Panc1 (cell line): Measurements from ENCODE around the gene SPATA21. TPM values are rescaled to one million over a fixed set of nuclear protein-coding genes. Genes with fewer than 3 reads are reported as not detected.

ENCODE experiments used
- ATAC-seq: fragments of 200-7000 bp; cut with Tn5 transposase; 2 replicates; pipeline ENCODE4 v1.9.1; 2020; ENCODE audit warnings: mild to moderate bottlenecking, moderate library complexity
- BruUV-seq: library from RNA; stranded (reverse); fragments of 400-500 nt; replicated peaks from 2 replicates; lab custom pipeline; 2021; lab: Mats Ljungman, UMichigan
- CTCF ChIA-PET: fragments of 300-600 bp; sonication (Branson Sonifier 250); formaldehyde crosslinking; loops from one replicate; lab custom pipeline; 2022; ENCODE audit warnings: antibody characterized with exemption; lab: Charles Lee
- POLR2A ChIA-PET: fragments of 300-600 bp; sonication (Branson Sonifier 250); formaldehyde crosslinking; loops from one replicate; lab custom pipeline; 2022; ENCODE audit warnings: antibody characterized with exemption; lab: Charles Lee
- DNase-seq: peaks from one replicate; pipeline ENCODE4 v3.0.0-alpha.2; 2010; ENCODE audit warnings: low read depth, low spot score
- H3K27ac ChIP-seq: 2 replicates; pipeline ENCODE4 v1.5.1; 2011; ENCODE audit warnings: mild to moderate bottlenecking, low read length, inconsistent platforms
- H3K27me3 ChIP-seq: fragments of 200-500 bp; sonication (Bioruptor generic); 2 replicates; pipeline ENCODE4 v1.6.0; 2014; ENCODE audit warnings: low read length, inconsistent platforms; ENCODE audit not compliant: control insufficient read depth, insufficient read depth
- H3K36me3 ChIP-seq: fragments of 200-500 bp; sonication (Bioruptor generic); 2 replicates; pipeline ENCODE4 v1.5.1; 2014; ENCODE audit warnings: inconsistent platforms, mild to moderate bottlenecking, low read length, moderate library complexity; ENCODE audit not compliant: control insufficient read depth, insufficient read depth
- H3K4me1 ChIP-seq: 2 replicates; pipeline ENCODE4 v1.5.1; 2011; ENCODE audit warnings: inconsistent platforms, mild to moderate bottlenecking, low read length, moderate library complexity; ENCODE audit not compliant: control insufficient read depth, insufficient read depth
- H3K4me3 ChIP-seq, 2 experiments: 2 replicates each; pipeline ENCODE4 v1.5.1; 2011 to 2012; ENCODE audit warnings: low read depth in 2 of 2, low read length in 2 of 2, mild to moderate bottlenecking in 2 of 2, inconsistent platforms in 1 of 2, moderate library complexity in 1 of 2
- H3K9me3 ChIP-seq: fragments of 200-500 bp; sonication (Bioruptor generic); 2 replicates; pipeline ENCODE4 v1.5.1; 2014; ENCODE audit warnings: low read depth, mild to moderate bottlenecking, inconsistent platforms, low read length, moderate library complexity; ENCODE audit not compliant: control insufficient read depth, insufficient read depth
- CTCF ChIP-seq: fragments of 450-650 bp; IDR thresholded peaks from 2 replicates; pipeline ENCODE4 v1.5.1; 2017; ENCODE audit warnings: mild to moderate bottlenecking
- POLR2AphosphoS5 ChIP-seq: IDR thresholded peaks from 2 replicates; pipeline ENCODE4 v1.6.1; 2012; ENCODE audit warnings: mild to moderate bottlenecking, low read depth, low read length, moderate library complexity
- SIN3A ChIP-seq: IDR thresholded peaks from 2 replicates; pipeline ENCODE4 v1.6.1; 2012; ENCODE audit warnings: low read depth, mild to moderate bottlenecking, low read length, moderate library complexity, borderline replicate concordance; ENCODE audit not compliant: insufficient read depth
- TCF7L2 ChIP-seq: IDR thresholded peaks from 2 replicates; pipeline ENCODE4 v1.6.1; 2011; ENCODE audit warnings: mild to moderate bottlenecking, low read depth, low read length, inconsistent platforms
- in situ Hi-C: cut with HindIII; loops from 2 replicates; pipeline ENCODE4 v1.10.0; 2016; ENCODE audit warnings: low sequenced_read_pairs, low pct_unique_long_range_greater_than_20kb
- intact Hi-C: fragments of 100-400 bp; cut with micrococcal nuclease; formaldehyde crosslinking; loops from one replicate; pipeline ENCODE4 v1.10.0; 2022; ENCODE audit not compliant: unreplicated experiment
- total RNA-seq: library from RNA; stranded (reverse); gene quantifications from one replicate; pipeline ENCODE4 v1.2.1, GENCODE V29; 2021; ENCODE audit not compliant: unreplicated experiment
- TF ChIP-seq, protein P1 (sequence below), 2 experiments: IDR thresholded peaks; 2 replicates each; pipeline ENCODE4 v1.6.1; 2011 to 2012; ENCODE audit warnings: low read depth in 2 of 2, control low read depth in 1 of 2, low read length in 1 of 2, mild to moderate bottlenecking in 1 of 2, moderate library complexity in 1 of 2; ENCODE audit not compliant: insufficient read depth in 1 of 2

Gene SPATA21
- total RNA-seq, 1 experiment from 2014 or later = not detected

- intact Hi-C loops = no loop called here
- H3K27ac ChIP-seq = no peak overlapping the region
- H3K9me3 ChIP-seq = no peaks in the 10 kb centered on the region
- POLR2A ChIA-PET = no interaction called here
- DNase-seq (no peak), ATAC-seq (no peak)
- no TSS peak for BruUV-seq
- in situ Hi-C loops = no loop called here
- H3K4me1 ChIP-seq = no peaks in the 10 kb centered on the region
- peaks cover 16% of the 10 kb centered on the region for H3K36me3 ChIP-seq
- no peaks in the 10 kb centered on the region for H3K27me3 ChIP-seq
- CTCF ChIA-PET = no interaction called here
- H3K4me3 ChIP-seq = no peak overlapping the region
- TF ChIP-seq TCF7L2 = no peak
- no peak for TF ChIP-seq SIN3A
- TF ChIP-seq, protein P1, sequence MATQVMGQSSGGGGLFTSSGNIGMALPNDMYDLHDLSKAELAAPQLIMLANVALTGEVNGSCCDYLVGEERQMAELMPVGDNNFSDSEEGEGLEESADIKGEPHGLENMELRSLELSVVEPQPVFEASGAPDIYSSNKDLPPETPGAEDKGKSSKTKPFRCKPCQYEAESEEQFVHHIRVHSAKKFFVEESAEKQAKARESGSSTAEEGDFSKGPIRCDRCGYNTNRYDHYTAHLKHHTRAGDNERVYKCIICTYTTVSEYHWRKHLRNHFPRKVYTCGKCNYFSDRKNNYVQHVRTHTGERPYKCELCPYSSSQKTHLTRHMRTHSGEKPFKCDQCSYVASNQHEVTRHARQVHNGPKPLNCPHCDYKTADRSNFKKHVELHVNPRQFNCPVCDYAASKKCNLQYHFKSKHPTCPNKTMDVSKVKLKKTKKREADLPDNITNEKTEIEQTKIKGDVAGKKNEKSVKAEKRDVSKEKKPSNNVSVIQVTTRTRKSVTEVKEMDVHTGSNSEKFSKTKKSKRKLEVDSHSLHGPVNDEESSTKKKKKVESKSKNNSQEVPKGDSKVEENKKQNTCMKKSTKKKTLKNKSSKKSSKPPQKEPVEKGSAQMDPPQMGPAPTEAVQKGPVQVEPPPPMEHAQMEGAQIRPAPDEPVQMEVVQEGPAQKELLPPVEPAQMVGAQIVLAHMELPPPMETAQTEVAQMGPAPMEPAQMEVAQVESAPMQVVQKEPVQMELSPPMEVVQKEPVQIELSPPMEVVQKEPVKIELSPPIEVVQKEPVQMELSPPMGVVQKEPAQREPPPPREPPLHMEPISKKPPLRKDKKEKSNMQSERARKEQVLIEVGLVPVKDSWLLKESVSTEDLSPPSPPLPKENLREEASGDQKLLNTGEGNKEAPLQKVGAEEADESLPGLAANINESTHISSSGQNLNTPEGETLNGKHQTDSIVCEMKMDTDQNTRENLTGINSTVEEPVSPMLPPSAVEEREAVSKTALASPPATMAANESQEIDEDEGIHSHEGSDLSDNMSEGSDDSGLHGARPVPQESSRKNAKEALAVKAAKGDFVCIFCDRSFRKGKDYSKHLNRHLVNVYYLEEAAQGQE (IDR thresholded peaks at IDR 0.05; ENCODE audit: insufficient read depth in 1 of 2, low read depth in 2 of 2, low read length in 1 of 2) = no peak
- no peak for TF ChIP-seq POLR2AphosphoS5
- TF ChIP-seq CTCF = no peak
Measured at GRCh38 chr1:16447641-16448040, 10.4 kb upstream of the SPATA21 start.

DNA sequence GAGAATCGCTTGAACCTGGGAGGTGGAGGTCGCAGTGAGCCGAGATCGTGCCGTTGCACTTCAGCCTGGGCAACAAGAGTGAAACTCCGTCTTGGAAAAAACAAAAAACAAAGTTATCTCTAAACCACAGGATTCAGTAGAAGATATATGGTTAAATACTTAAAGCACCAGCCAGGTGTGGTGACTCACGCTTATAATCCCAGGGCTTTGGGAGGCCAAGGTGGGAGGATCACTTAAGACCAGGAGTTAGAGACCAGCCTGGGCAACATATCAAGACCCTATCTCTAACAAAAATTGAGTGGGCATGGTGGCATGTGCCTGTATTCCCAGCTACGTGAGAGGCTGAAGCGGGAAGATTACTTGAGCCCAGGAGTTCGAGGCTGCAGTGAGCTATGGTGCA lies 8.9 kb upstream of the SPATA21 start:
- no peak for TF ChIP-seq CTCF
- TF ChIP-seq SIN3A = no peak
- TF ChIP-seq, protein P1 (IDR thresholded peaks at IDR 0.05; ENCODE audit: insufficient read depth in 1 of 2, low read depth in 2 of 2, low read length in 1 of 2) = no peak
- TF ChIP-seq TCF7L2 = no peak
- no peak for TF ChIP-seq POLR2AphosphoS5
- intact Hi-C loops = no loop called here
- CTCF ChIA-PET = no interaction called here
- H3K9me3 ChIP-seq = no peaks in the 10 kb centered on the region
- H3K36me3 ChIP-seq = peaks cover 8% of the 10 kb centered on the region
- H3K4me1 ChIP-seq = no peaks in the 10 kb centered on the region
- POLR2A ChIA-PET = no interaction called here
- ATAC-seq (no peak), DNase-seq (no peak)
- no peak overlapping the region for H3K27ac ChIP-seq
- BruUV-seq = no TSS peak
- H3K4me3 ChIP-seq = no peak overlapping the region
- in situ Hi-C loops = no loop called here
- no peaks in the 10 kb centered on the region for H3K27me3 ChIP-seq
